Measurements from ENCODE around the gene SLITRK6. TPM values are rescaled to one million over a fixed set of nuclear protein-coding genes. Genes with fewer than 3 reads are reported as not detected.

SLITRK6 gene
- total and polyA plus RNA-seq, 2 of the 8 experiments (the other 6 are each of a cell fraction or from before 2014, with no cell fraction given), result 0.11 to 0.17 TPM

- Histone ChIP-seq H3K4me2 (ENCODE audit: insufficient read depth in 1 of 2, low read depth in 2 of 2, low read length in 2 of 2) (no peak overlapping the region), H2BK15ac (ENCODE audit: low read length) (no peak overlapping the region), H3K79me1 (ENCODE audit: low read depth, low read length) (no peaks in the 10 kb centered on the region), H3K4me3 (ENCODE audit: extremely low read depth in 1 of 4, insufficient read depth in 2 of 4, low read depth in 3 of 4, low read length in 4 of 4) (no peak overlapping the region), H3K9ac (replicated peaks in 1 of 4; ENCODE audit: extremely low read depth in 1 of 4, low read depth in 3 of 4, low read length in 3 of 4) (no peak overlapping the region), H2AK5ac (ENCODE audit: low read depth, low read length) (no peak overlapping the region), H2BK12ac (ENCODE audit: low read depth, low read length) (no peak overlapping the region), H2BK120ac (replicated peaks; ENCODE audit: low read depth, low read length) (no peak overlapping the region), H2BK20ac (ENCODE audit: low read length) (no peak overlapping the region), H3K9me3 (ENCODE audit: insufficient read depth in 2 of 2, low read depth in 1 of 2, low read length in 1 of 2) (no peaks in the 10 kb centered on the region), H4K20me1 (replicated peaks in 1 of 2; ENCODE audit: control insufficient read depth in 1 of 2, insufficient read depth in 2 of 2, low read length in 2 of 2) (no peaks in the 10 kb centered on the region), H3K23ac (ENCODE audit: insufficient read length) (no peak overlapping the region), H3K4me1 (replicated peaks in 1 of 4; ENCODE audit: control insufficient read depth in 3 of 4, insufficient read depth in 4 of 4, low read length in 3 of 4) (no peaks in the 10 kb centered on the region), H3K27ac (ENCODE audit: low read depth, low read length) (no peak overlapping the region), H3K79me2 (ENCODE audit: control insufficient read depth in 1 of 2, insufficient read depth in 2 of 2, low read length in 2 of 2) (no peaks in the 10 kb centered on the region), H3K18ac (ENCODE audit: extremely low read depth, low read length) (no peak overlapping the region), H3K4ac (replicated peaks; ENCODE audit: insufficient read length, low read depth, low read length) (no peak overlapping the region), H3K14ac (ENCODE audit: insufficient read length) (no peak overlapping the region), H2BK5ac (ENCODE audit: low read depth, low read length) (no peak overlapping the region), H4K91ac (replicated peaks; ENCODE audit: insufficient read length, low read length) (no peak overlapping the region), H3K56ac (replicated peaks; ENCODE audit: insufficient read length, low read depth, low read length) (no peak overlapping the region), H4K5ac (ENCODE audit: insufficient read length, low read depth, low read length) (no peak overlapping the region), H3K23me2 (ENCODE audit: low read depth, low read length) (no peaks in the 10 kb centered on the region), H2AFZ (ENCODE audit: low read length) (no peak overlapping the region), H3K36me3 (ENCODE audit: control insufficient read depth in 2 of 4, insufficient read depth in 4 of 4, low read length in 3 of 4) (no peaks in the 10 kb centered on the region), H4K8ac (ENCODE audit: extremely low read depth, insufficient read depth, low read length) (no peak overlapping the region), H3K27me3 (replicated peaks in 1 of 4; ENCODE audit: control insufficient read depth in 3 of 4, extremely low read depth in 1 of 4, insufficient read depth in 3 of 4, low read length in 3 of 4) (no peaks in the 10 kb centered on the region)
- FAIRE-seq (no peak), DNase-seq (ENCODE audit: low read depth in 1 of 2, low spot score in 2 of 2) (no peak)
- no peak for TF ChIP-seq SP1 (IDR thresholded peaks at IDR 0.05; ENCODE audit: low read depth, low read length)
- TF ChIP-seq HDAC6 (IDR thresholded peaks at IDR 0.05; ENCODE audit: low read depth, low read length), result no peak
- TF ChIP-seq ATF2 (IDR thresholded peaks at IDR 0.05; ENCODE audit: low read length), result no peak
- TF ChIP-seq EGR1 (IDR thresholded peaks at IDR 0.05; ENCODE audit: borderline replicate concordance, low read depth, low read length), result no peak
- CTCF ChIA-PET (ENCODE audit: partially characterized antibody), result no interaction called here
- POLR2A ChIA-PET (ENCODE audit: partially characterized antibody), result no interaction called here
- WGBS, 2 experiments (ENCODE audit: extremely low coverage in 1 of 2, insufficient coverage in 1 of 2, insufficient read length in 1 of 2, insufficient replicate concordance in 2 of 2, low coverage in 1 of 2, low lambda C conversion rate in 2 of 2, missing lambda C conversion rate in 1 of 2), result 100% methylated on average over 2 of the region's 2 CpGs; no CpG with 5 or more reads in 1 of the 2 experiments
These were observed 44.1 kb downstream of the SLITRK6 start for GRCh38 chr13:85755123-85755522.

Data from H1 (cell line).